Psoas muscle (tissue), 8 donors: ENCODE results near the gene CFAP99. TPM values are rescaled to one million over a fixed set of nuclear protein-coding genes. Genes with fewer than 3 reads are reported as not detected.
A peak's percentile ranks its signal among the peaks of the same experiment; 100 is the strongest.

ENCODE experiments used
- ATAC-seq, 4 donors: fragments of 200-7000 bp; cut with Tn5 transposase; one replicate each; pipeline ENCODE4 v1.9.1; 2020; ENCODE audit warnings: moderate library complexity in 3 of 4, mild to moderate bottlenecking in 2 of 4
- DNase-seq, 2 donors: peaks; one replicate each; pipeline ENCODE4 v3.0.0-alpha.2; 2020
- H3K27ac ChIP-seq: fragments of 200-600 bp; one replicate; pipeline ENCODE4 v1.8.0; 2022
- H3K27me3 ChIP-seq, 3 donors: fragments of 200-600 bp in 1 of 3; one replicate each; pipeline versions ENCODE4 v1.6.1 to v1.8.0; 2013 to 2022; ENCODE audit warnings: low read length in 2 of 3, mild to moderate bottlenecking in 2 of 3, moderate library complexity in 1 of 3; ENCODE audit not compliant: insufficient read depth in 3 of 3
- H3K36me3 ChIP-seq, 2 donors: fragments of 200-600 bp in 1 of 2; one replicate each; pipeline versions ENCODE4 v1.6.1 to v1.8.0; 2013 to 2022; ENCODE audit warnings: low read depth in 1 of 2, mild to moderate bottlenecking in 1 of 2, moderate library complexity in 1 of 2; ENCODE audit not compliant: insufficient read depth in 1 of 2
- H3K4me1 ChIP-seq: fragments of 200-600 bp; one replicate; pipeline ENCODE4 v1.8.0; 2022
- H3K4me3 ChIP-seq: fragments of 200-600 bp; one replicate; pipeline ENCODE4 v1.8.0; 2022; ENCODE audit warnings: mild to moderate bottlenecking
- H3K9me3 ChIP-seq: fragments of 200-600 bp; one replicate; pipeline ENCODE4 v1.8.0; 2022
- CTCF ChIP-seq: fragments of 200-600 bp; IDR thresholded peaks from one replicate; pipeline ENCODE4 v1.8.0; 2022; ENCODE audit warnings: antibody characterized with exemption
- WGBS, 3 donors: extraction: QIAGEN DNeasy Blood & Tissue Kit; methylation state at CpG; one replicate each; pipeline versions ENCODE4 v1.1.6 to v1.1.7; 2013; 5-methylcytosine and 5-hydroxymethylcytosine counted together
- intact Hi-C, 2 donors: fragments of 100-400 bp; cut with DNase I; formaldehyde crosslinking; loops; one replicate each; pipeline versions ENCODE4 v1.11.0 to v1.14.2; 2022
- polyA plus RNA-seq, 3 donors: library from polyadenylated mRNA; stranded (reverse); fragments of 200-250 nt; gene quantifications; one replicate each; pipeline ENCODE4 v1.2.3, GENCODE V29; 2013
- total RNA-seq, 4 donors: library from RNA; stranded (reverse); fragmentation: NEBNext Ultra II Directional in 2 of 4; extraction: Animal tissue kit (Norgen Biotek cat#: 25700) in 2 of 4; gene quantifications; one replicate each; pipeline versions ENCODE4 v1.2.1 to v1.2.4, GENCODE V29; 2021 to 2023
- donor health status: healthy with polysubstance abuse.
- donor health status: DM: no; HTN: no; CAD: no; lungs with moderate emphysema.
- donor health status: Bipolar disorder and iron deficiency.
- donor health status: healthy.
- donor health status: DM: yes; HTN: yes; CAD: no.
- donor health status: DM: no; HTN: no; CAD: no.
- donor health status: DM: no; HTN: no; CAD: no.
- donor health status: DM: yes; HTN: yes; CAD: no.

Gene CFAP99
- total and polyA plus RNA-seq, 7 donors = 0.03 TPM; not detected in 5

GRCh38 chr4:2416564-2417225 lies 2.1 kb upstream of the CFAP99 start:
- TF ChIP-seq CTCF = no peak
- DNase-seq (peak in 1 of 2 donors; percentile 35), ATAC-seq (no peak)
- Histone ChIP-seq H3K4me1 (peaks cover 40% of the 10 kb centered on the region), H3K9me3 (no peaks in the 10 kb centered on the region), H3K27me3 (no peaks in the 10 kb centered on the region), H3K27ac (peak overlapping the region; percentile 30), H3K4me3 (peak overlapping the region; percentile 75), H3K36me3 (no peaks in the 10 kb centered on the region)
- intact Hi-C loops = loop anchor here in 1 of 2 donors (5.0 kb wide), 1 partner anchor 174 kb away; the partner anchor contains the start of genes HAUS3 and POLN
- 16 to 22% (median 22%) methylated on average over 50 to 55 of the region's 55 CpGs for WGBS, 3 donors

- Histone ChIP-seq H3K9me3 (no peaks in the 10 kb centered on the region), H3K4me1 (peaks cover 39% of the 10 kb centered on the region), H3K27me3 (no peaks in the 10 kb centered on the region), H3K4me3 (peak overlapping the region; percentile 75), H3K27ac (no peak overlapping the region), H3K36me3 (no peaks in the 10 kb centered on the region)
- DNase-seq (no peak), ATAC-seq (no peak)
- no peak for TF ChIP-seq CTCF
- WGBS, 3 donors = 0 to 1% (median 0%) methylated on average over 45 to 61 of the region's 61 CpGs
- intact Hi-C loops = loop anchor here in 1 of 2 donors (5.0 kb wide), 1 partner anchor 175 kb away; the partner anchor contains the start of genes HAUS3 and POLN
These were observed 1.5 kb upstream of the CFAP99 start for GRCh38 chr4:2417226-2417764.

- Histone ChIP-seq H3K27me3 (no peaks in the 10 kb centered on the region), H3K36me3 (no peaks in the 10 kb centered on the region), H3K9me3 (no peaks in the 10 kb centered on the region), H3K4me1 (peaks cover 32% of the 10 kb centered on the region), H3K4me3 (peak within 1 kb of the TSS; percentile 75), H3K27ac (peak within 1 kb of the TSS; percentile 71)
- ATAC-seq (no peak), DNase-seq (no peak)
- intact Hi-C loops = loop anchor here in 1 of 2 donors (5.0 kb wide), 1 partner anchor 176 kb away; the partner anchor contains the start of genes HAUS3 and POLN
- TF ChIP-seq CTCF = no peak
- 1 to 2% (median 1%) methylated on average over 44 to 90 of the region's 90 CpGs for WGBS, 3 donors
These were observed 748 bp upstream of the CFAP99 start, which contains the start of gene ZFYVE28 for GRCh38 chr4:2417765-2418649. TSS of gene ZFYVE28 (minus strand) at chr4:2418645. CDS start at chr4:2418323, 322 bp downstream.

- ATAC-seq = no peak
- Histone ChIP-seq H3K4me3 (no peak overlapping the region), H3K9me3 (no peaks in the 10 kb centered on the region), H3K27ac (no peak overlapping the region), H3K27me3 (no peaks in the 10 kb centered on the region), H3K36me3 (no peaks in the 10 kb centered on the region), H3K4me1 (peaks cover 16% of the 10 kb centered on the region)
- 50 to 59% (median 52%) methylated on average over 9 of the region's 9 CpGs for WGBS, 3 donors
- no peak for DNase-seq
- no peak for TF ChIP-seq CTCF
- intact Hi-C loops = loop anchor here in 1 of 2 donors (5.0 kb wide), 1 partner anchor 178 kb away; the partner anchor contains the start of genes HAUS3 and POLN
These were observed 1.1 kb downstream of the CFAP99 start for GRCh38 chr4:2419814-2420213.
